ENCODE measurements around the gene JUNB. TPM values are rescaled to one million over a fixed set of nuclear protein-coding genes. Genes with fewer than 3 reads are reported as not detected.
"Not testable (repeated sequence)": the region's sequence is repeated elsewhere in the genome, so short reads cannot be mapped to it uniquely, and the experiment has no call there.

Gene JUNB
- total RNA-seq, 1 donor from 2014 or later, result 20.6 TPM

- no peak for DNase-seq (ENCODE audit: low spot score)
- peak overlapping the region; percentile 4 for H3K27ac Mint-ChIP-seq (ENCODE audit: unreplicated experiment)
- peaks cover 3% of the 10 kb centered on the region for H3K36me3 Mint-ChIP-seq (ENCODE audit: low read depth, unreplicated experiment)
- H3K9me3 Mint-ChIP-seq (ENCODE audit: unreplicated experiment), result no peaks in the 10 kb centered on the region
- peaks cover 16% of the 10 kb centered on the region for H3K27me3 Mint-ChIP-seq (ENCODE audit: unreplicated experiment)
- H3K4me3 Mint-ChIP-seq (ENCODE audit: unreplicated experiment), result peak overlapping the region; percentile 84
- peaks cover 16% of the 10 kb centered on the region for H3K4me1 Mint-ChIP-seq (ENCODE audit: unreplicated experiment)
- TF ChIP-seq CTCF (IDR thresholded peaks at IDR 0.05; ENCODE audit: unreplicated experiment), result no peak
These were observed 11.2 kb downstream of the JUNB start for GRCh38 chr19:12802267-12803106.

- H3K36me3 Mint-ChIP-seq (ENCODE audit: low read depth, unreplicated experiment), result peaks cover 8% of the 10 kb centered on the region
- H3K9me3 Mint-ChIP-seq (ENCODE audit: unreplicated experiment), result peaks cover 4% of the 10 kb centered on the region
- no peak for TF ChIP-seq CTCF (IDR thresholded peaks at IDR 0.05; ENCODE audit: unreplicated experiment)
- H3K27ac Mint-ChIP-seq (ENCODE audit: unreplicated experiment), result no peak overlapping the region
- peaks cover 16% of the 10 kb centered on the region for H3K27me3 Mint-ChIP-seq (ENCODE audit: unreplicated experiment)
- no peak overlapping the region for H3K4me3 Mint-ChIP-seq (ENCODE audit: unreplicated experiment)
- H3K4me1 Mint-ChIP-seq (ENCODE audit: unreplicated experiment), result peaks cover 19% of the 10 kb centered on the region
- no peak for DNase-seq (ENCODE audit: low spot score)
These were observed 12.8 kb downstream of the JUNB start for GRCh38 chr19:12804051-12804450.

GRCh38 chr19:12806242-12807081 is 15.2 kb downstream of the JUNB start, which contains the start of gene RNASEH2A:
Gene RNASEH2A, plus strand, starts transcription at chr19:12806584. Its CDS starts 90 bp downstream, at chr19:12806674.
- Mint-ChIP-seq H3K27ac (ENCODE audit: unreplicated experiment) (no peak within 1 kb of the TSS), H3K4me1 (ENCODE audit: unreplicated experiment) (peaks cover 13% of the 10 kb centered on the region), H3K36me3 (ENCODE audit: low read depth, unreplicated experiment) (peaks cover 4% of the 10 kb centered on the region), H3K9me3 (ENCODE audit: unreplicated experiment) (peaks cover 4% of the 10 kb centered on the region), H3K27me3 (ENCODE audit: unreplicated experiment) (peaks cover 14% of the 10 kb centered on the region), H3K4me3 (ENCODE audit: unreplicated experiment) (peak within 1 kb of the TSS; percentile 94)
- TF ChIP-seq CTCF (IDR thresholded peaks at IDR 0.05; ENCODE audit: unreplicated experiment), result no peak
- peak; percentile 89 for DNase-seq (ENCODE audit: low spot score)

GRCh38 chr19:12815088-12815487 is 23.8 kb downstream of the JUNB start:
- Mint-ChIP-seq H3K4me1 (ENCODE audit: unreplicated experiment) (no peaks in the 10 kb centered on the region), H3K9me3 (ENCODE audit: unreplicated experiment) (no peaks in the 10 kb centered on the region), H3K4me3 (ENCODE audit: unreplicated experiment) (no peak overlapping the region), H3K36me3 (ENCODE audit: low read depth, unreplicated experiment) (peaks cover 6% of the 10 kb centered on the region), H3K27me3 (ENCODE audit: unreplicated experiment) (peaks cover 4% of the 10 kb centered on the region), H3K27ac (ENCODE audit: unreplicated experiment) (no peak overlapping the region)
- no peak for TF ChIP-seq CTCF (IDR thresholded peaks at IDR 0.05; ENCODE audit: unreplicated experiment)
- no peak for DNase-seq (ENCODE audit: low spot score)

GRCh38 chr19:12817188-12817587 is 25.9 kb downstream of the JUNB start:
- peak overlapping the region; percentile 16 for H3K27ac Mint-ChIP-seq (ENCODE audit: unreplicated experiment)
- H3K9me3 Mint-ChIP-seq (ENCODE audit: unreplicated experiment); H3K27me3 Mint-ChIP-seq (ENCODE audit: unreplicated experiment); H3K4me1 Mint-ChIP-seq (ENCODE audit: unreplicated experiment); DNase-seq (ENCODE audit: low spot score); H3K36me3 Mint-ChIP-seq (ENCODE audit: low read depth, unreplicated experiment); H3K4me3 Mint-ChIP-seq (ENCODE audit: unreplicated experiment): not testable (repeated sequence)

GRCh38 chr19:12817810-12818209 is 26.5 kb downstream of the JUNB start:
- H3K4me1 Mint-ChIP-seq (ENCODE audit: unreplicated experiment); H3K4me3 Mint-ChIP-seq (ENCODE audit: unreplicated experiment); H3K27me3 Mint-ChIP-seq (ENCODE audit: unreplicated experiment); DNase-seq (ENCODE audit: low spot score); H3K27ac Mint-ChIP-seq (ENCODE audit: unreplicated experiment); H3K9me3 Mint-ChIP-seq (ENCODE audit: unreplicated experiment); H3K36me3 Mint-ChIP-seq (ENCODE audit: low read depth, unreplicated experiment): not testable (repeated sequence)
